ENCODE data around the gene ZNF446. TPM values are rescaled to one million over a fixed set of nuclear protein-coding genes. Genes with fewer than 3 reads are reported as not detected.

ZNF446 gene
- total RNA-seq, 1 donor from 2014 or later = 9.9 TPM

- Mint-ChIP-seq H3K36me3 (ENCODE audit: low read depth, unreplicated experiment) (peaks cover 5% of the 10 kb centered on the region), H3K4me3 (ENCODE audit: unreplicated experiment) (peak overlapping the region; percentile 21), H3K4me1 (ENCODE audit: unreplicated experiment) (no peaks in the 10 kb centered on the region), H3K9me3 (ENCODE audit: unreplicated experiment) (peaks cover 3% of the 10 kb centered on the region), H3K27me3 (ENCODE audit: unreplicated experiment) (peaks cover 15% of the 10 kb centered on the region), H3K27ac (ENCODE audit: unreplicated experiment) (no peak overlapping the region)
- TF ChIP-seq CTCF (IDR thresholded peaks at IDR 0.05; ENCODE audit: unreplicated experiment) = no peak
- no peak for DNase-seq (ENCODE audit: low spot score)
These were observed 33.6 kb downstream of the ZNF446 start for GRCh38 chr19:58509731-58510083.

GRCh38 chr19:58510084-58510862 is 34.1 kb downstream of the ZNF446 start:
- no peaks in the 10 kb centered on the region for H3K4me1 Mint-ChIP-seq (ENCODE audit: unreplicated experiment)
- TF ChIP-seq CTCF (IDR thresholded peaks at IDR 0.05; ENCODE audit: unreplicated experiment) = no peak
- no peak for DNase-seq (ENCODE audit: low spot score)
- peak overlapping the region; percentile 27 for H3K4me3 Mint-ChIP-seq (ENCODE audit: unreplicated experiment)
- H3K36me3 Mint-ChIP-seq (ENCODE audit: low read depth, unreplicated experiment) = peaks cover 6% of the 10 kb centered on the region
- no peak overlapping the region for H3K27ac Mint-ChIP-seq (ENCODE audit: unreplicated experiment)
- peaks cover 18% of the 10 kb centered on the region for H3K27me3 Mint-ChIP-seq (ENCODE audit: unreplicated experiment)
- peaks cover 3% of the 10 kb centered on the region for H3K9me3 Mint-ChIP-seq (ENCODE audit: unreplicated experiment)

GRCh38 chr19:58511353-58512208 is 35.4 kb downstream of the ZNF446 start, which contains the start of gene SLC27A5:
Gene SLC27A5, minus strand, starts transcription at chr19:58511992. Its CDS starts 37 bp downstream, at chr19:58511955.
- H3K4me3 Mint-ChIP-seq (ENCODE audit: unreplicated experiment) = no peak within 1 kb of the TSS

GRCh38 chr19:58513213-58513693 is 37.1 kb downstream of the ZNF446 start:
- Mint-ChIP-seq H3K4me1 (ENCODE audit: unreplicated experiment) (peaks cover 8% of the 10 kb centered on the region), H3K36me3 (ENCODE audit: low read depth, unreplicated experiment) (peaks cover 7% of the 10 kb centered on the region), H3K27me3 (ENCODE audit: unreplicated experiment) (peaks cover 21% of the 10 kb centered on the region), H3K27ac (ENCODE audit: unreplicated experiment) (no peak overlapping the region), H3K9me3 (ENCODE audit: unreplicated experiment) (no peaks in the 10 kb centered on the region), H3K4me3 (ENCODE audit: unreplicated experiment) (no peak overlapping the region)
- no peak for TF ChIP-seq CTCF (IDR thresholded peaks at IDR 0.05; ENCODE audit: unreplicated experiment)
- DNase-seq (ENCODE audit: low spot score) = no peak

More at GRCh38 chr19:58511353-58512208, 35.4 kb downstream of the ZNF446 start, which contains the start of gene SLC27A5:
- peaks cover 13% of the 10 kb centered on the region for H3K36me3 Mint-ChIP-seq (ENCODE audit: low read depth, unreplicated experiment)
- no peak for TF ChIP-seq CTCF (IDR thresholded peaks at IDR 0.05; ENCODE audit: unreplicated experiment)
- H3K27me3 Mint-ChIP-seq (ENCODE audit: unreplicated experiment) = peaks cover 21% of the 10 kb centered on the region
- no peak within 1 kb of the TSS for H3K27ac Mint-ChIP-seq (ENCODE audit: unreplicated experiment)
- peaks cover 3% of the 10 kb centered on the region for H3K9me3 Mint-ChIP-seq (ENCODE audit: unreplicated experiment)
- peaks cover 5% of the 10 kb centered on the region for H3K4me1 Mint-ChIP-seq (ENCODE audit: unreplicated experiment)
- DNase-seq (ENCODE audit: low spot score) = no peak

All from endothelial cell (in vitro differentiated cells).